T-helper 9 cell (primary cell): Measurements from ENCODE around the gene GNG12.

ENCODE experiments used
- DNase-seq: peaks from one replicate; pipeline ENCODE4 v3.0.0-alpha.2; 2020

Gene GNG12

GRCh38 chr1:67700220-67700619, 133.0 kb downstream of the GNG12 start:
- DNase-seq: no peak

GRCh38 chr1:67696708-67697107, 136.6 kb downstream of the GNG12 start:
- no peak for DNase-seq

- DNase-seq: no peak
Observed at GRCh38 chr1:67695963-67696362, 137.3 kb downstream of the GNG12 start.

GRCh38 chr1:67691712-67692111, 141.6 kb downstream of the GNG12 start:
- no peak for DNase-seq

GRCh38 chr1:67690411-67690810, 142.9 kb downstream of the GNG12 start:
- no peak for DNase-seq

GRCh38 chr1:67690018-67690363, 143.3 kb downstream of the GNG12 start:
- DNase-seq: no peak

GRCh38 chr1:67689267-67690017, 143.8 kb downstream of the GNG12 start:
- DNase-seq: no peak

GRCh38 chr1:67688526-67689219, 144.6 kb downstream of the GNG12 start:
- DNase-seq: no peak

- no peak for DNase-seq
Observed at GRCh38 chr1:67687649-67688048, 145.6 kb downstream of the GNG12 start.

- no peak for DNase-seq
Observed at GRCh38 chr1:67687198-67687545, 146.1 kb downstream of the GNG12 start.

GRCh38 chr1:67686267-67687197, 146.7 kb downstream of the GNG12 start:
- peak; percentile 42 for DNase-seq

GRCh38 chr1:67685558-67686266, 147.6 kb downstream of the GNG12 start:
- peak; percentile 39 for DNase-seq

GRCh38 chr1:67685067-67685557, 148.2 kb downstream of the GNG12 start, which contains the start of gene GADD45A:
Gene GADD45A (plus strand): TSS chr1:67685201. CDS start chr1:67685495, 294 bp downstream.
- DNase-seq: peak; percentile 90

GRCh38 chr1:67684526-67685066, 148.7 kb downstream of the GNG12 start:
- DNase-seq: no peak

- DNase-seq: no peak
Observed at GRCh38 chr1:67683766-67684525, 149.3 kb downstream of the GNG12 start.

GRCh38 chr1:67683316-67683715, 150.0 kb downstream of the GNG12 start:
- DNase-seq: no peak

GRCh38 chr1:67682659-67683197, 150.5 kb downstream of the GNG12 start:
- no peak for DNase-seq

- no peak for DNase-seq
Observed at GRCh38 chr1:67680486-67680885, 152.8 kb downstream of the GNG12 start.

GRCh38 chr1:67679691-67680090, 153.6 kb downstream of the GNG12 start:
- no peak for DNase-seq

GRCh38 chr1:67677930-67678329, 155.3 kb downstream of the GNG12 start:
- DNase-seq: no peak

GRCh38 chr1:67677408-67677807, 155.9 kb downstream of the GNG12 start:
- no peak for DNase-seq
